Nephron progenitor cell (in vitro differentiated cells): ENCODE results near the gene HERC6.

ENCODE experiments used
- DNase-seq: peaks from one replicate; pipeline ENCODE4 v3.0.0; 2021
- H3K27ac Mint-ChIP-seq: 2 replicates; pipeline ENCODE4 v1.8.0; 2021; ENCODE audit warnings: mild to moderate bottlenecking, moderate library complexity, mixed read lengths
- H3K27me3 Mint-ChIP-seq: 2 replicates; pipeline ENCODE4 v1.8.0; 2021; ENCODE audit warnings: mild to moderate bottlenecking, low read depth, mixed read lengths; ENCODE audit not compliant: poor library complexity
- H3K36me3 Mint-ChIP-seq: 2 replicates; pipeline ENCODE4 v1.8.0; 2021; ENCODE audit warnings: low read depth, mixed read lengths
- H3K4me1 Mint-ChIP-seq: 2 replicates; pipeline ENCODE4 v1.8.0; 2021; ENCODE audit warnings: mixed read lengths
- H3K4me3 Mint-ChIP-seq: 2 replicates; pipeline ENCODE4 v1.8.0; 2021; ENCODE audit warnings: mild to moderate bottlenecking, moderate library complexity, mixed read lengths
- H3K9me3 Mint-ChIP-seq: 2 replicates; pipeline ENCODE4 v1.8.0; 2021; ENCODE audit warnings: mild to moderate bottlenecking, moderate library complexity, mixed read lengths
- CTCF ChIP-seq: fragments of 200-600 bp; sonication (generic); IDR thresholded peaks from 2 replicates; pipeline ENCODE4 v1.5.0; 2021; ENCODE audit warnings: antibody characterized with exemption

The HERC6 gene

DNA sequence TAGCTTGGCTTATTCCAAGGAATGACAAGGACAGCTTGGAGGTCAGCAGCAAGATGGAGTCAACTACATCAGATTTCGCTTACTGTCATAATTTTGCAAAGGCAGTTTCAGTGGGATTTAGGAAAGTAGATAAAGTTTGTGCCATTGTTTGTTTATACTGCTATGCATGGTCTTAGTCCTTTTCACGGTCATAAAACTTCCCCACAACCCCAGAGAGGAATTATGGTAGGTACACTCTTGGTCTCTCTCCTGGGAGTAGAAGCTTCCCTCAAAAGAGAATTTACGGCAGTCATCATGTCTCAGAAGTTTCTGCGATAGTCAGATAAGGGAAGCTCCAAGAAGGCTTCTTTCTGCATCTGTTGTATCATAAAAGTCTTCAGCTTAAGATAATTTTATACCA lies 27.9 kb upstream of the HERC6 start:
- H3K36me3 Mint-ChIP-seq: peaks cover 15% of the 10 kb centered on the region
- no peaks in the 10 kb centered on the region for H3K4me1 Mint-ChIP-seq
- no peaks in the 10 kb centered on the region for H3K27me3 Mint-ChIP-seq
- H3K4me3 Mint-ChIP-seq: no peak overlapping the region
- no peak for TF ChIP-seq CTCF
- peaks cover 46% of the 10 kb centered on the region for H3K9me3 Mint-ChIP-seq
- no peak for DNase-seq
- H3K27ac Mint-ChIP-seq: no peak overlapping the region

DNA sequence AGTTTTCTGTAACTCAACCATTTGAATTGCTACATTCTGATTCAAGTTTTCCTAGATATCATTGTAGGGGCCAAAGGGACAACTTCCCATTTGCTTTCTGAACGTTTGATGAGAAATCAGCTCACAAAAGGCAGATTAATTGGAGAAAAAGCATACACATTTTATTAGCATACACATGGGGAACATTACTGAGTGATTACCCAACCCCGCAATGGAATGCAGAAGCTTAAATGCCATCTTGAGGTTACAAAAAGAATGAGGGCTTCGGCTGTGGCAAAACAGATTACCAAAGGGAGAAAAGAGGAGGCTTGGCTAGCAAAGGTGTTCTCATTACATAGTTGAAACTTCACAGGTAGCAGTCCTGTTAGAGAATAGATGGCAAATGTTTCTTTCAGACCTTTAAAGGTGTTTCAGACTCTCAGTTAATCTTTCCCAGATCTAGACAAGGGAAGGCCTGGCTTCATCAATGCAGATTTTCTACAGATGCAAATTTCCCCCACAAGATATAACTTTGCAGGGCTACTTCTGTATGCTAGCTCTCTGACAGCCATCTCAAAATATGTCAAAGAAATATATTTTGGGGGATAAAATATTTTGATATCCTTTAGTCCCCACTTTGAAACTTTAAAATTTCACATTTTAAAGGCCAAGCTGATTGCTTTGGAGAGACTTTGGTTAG lies 26.5 kb upstream of the HERC6 start:
- Mint-ChIP-seq H3K4me1 (no peaks in the 10 kb centered on the region), H3K9me3 (peaks cover 52% of the 10 kb centered on the region), H3K36me3 (peaks cover 15% of the 10 kb centered on the region), H3K27me3 (no peaks in the 10 kb centered on the region), H3K27ac (no peak overlapping the region), H3K4me3 (no peak overlapping the region)
- DNase-seq: no peak
- no peak for TF ChIP-seq CTCF

- H3K4me3 Mint-ChIP-seq: no peak overlapping the region
- H3K27me3 Mint-ChIP-seq: no peaks in the 10 kb centered on the region
- DNase-seq: no peak
- H3K36me3 Mint-ChIP-seq: peaks cover 15% of the 10 kb centered on the region
- TF ChIP-seq CTCF: no peak
- peaks cover 61% of the 10 kb centered on the region for H3K9me3 Mint-ChIP-seq
- H3K27ac Mint-ChIP-seq: no peak overlapping the region
- H3K4me1 Mint-ChIP-seq: no peaks in the 10 kb centered on the region
Observed at GRCh38 chr4:88353324-88353723, 25.3 kb upstream of the HERC6 start.

GRCh38 chr4:88356771-88357170 lies 21.9 kb upstream of the HERC6 start:
- no peak for DNase-seq
- H3K27ac Mint-ChIP-seq: no peak overlapping the region
- no peak for TF ChIP-seq CTCF
- H3K27me3 Mint-ChIP-seq: peaks cover 3% of the 10 kb centered on the region
- H3K4me3 Mint-ChIP-seq: no peak overlapping the region
- peaks cover 78% of the 10 kb centered on the region for H3K9me3 Mint-ChIP-seq
- peaks cover 20% of the 10 kb centered on the region for H3K36me3 Mint-ChIP-seq
- no peaks in the 10 kb centered on the region for H3K4me1 Mint-ChIP-seq

DNA sequence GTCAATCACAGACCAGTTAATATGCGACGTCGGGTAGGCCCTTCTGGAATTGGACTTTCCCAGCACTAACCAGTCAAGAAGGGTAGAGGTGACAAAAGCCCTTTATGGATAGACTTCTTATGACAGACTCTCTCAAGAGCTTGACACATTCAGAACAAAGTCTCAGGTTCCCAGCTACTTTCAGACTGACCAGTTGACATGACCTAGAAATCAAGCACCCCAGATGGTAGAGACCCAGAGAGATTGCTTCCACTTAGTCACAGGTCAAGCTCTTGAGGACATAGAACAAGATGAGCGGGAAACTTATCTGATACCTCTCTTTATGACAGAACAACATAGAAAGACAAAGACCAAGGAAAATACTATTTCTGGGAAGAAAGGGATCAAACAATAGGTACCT lies 21.4 kb upstream of the HERC6 start:
- Mint-ChIP-seq H3K4me1 (no peaks in the 10 kb centered on the region), H3K27me3 (peaks cover 3% of the 10 kb centered on the region), H3K27ac (no peak overlapping the region), H3K9me3 (peaks cover 78% of the 10 kb centered on the region), H3K4me3 (no peak overlapping the region), H3K36me3 (peaks cover 16% of the 10 kb centered on the region)
- TF ChIP-seq CTCF: no peak
- no peak for DNase-seq

- DNase-seq: no peak
- Mint-ChIP-seq H3K36me3 (peaks cover 10% of the 10 kb centered on the region), H3K27me3 (peaks cover 5% of the 10 kb centered on the region), H3K27ac (no peak overlapping the region), H3K4me3 (no peak overlapping the region), H3K9me3 (peaks cover 80% of the 10 kb centered on the region), H3K4me1 (no peaks in the 10 kb centered on the region)
- no peak for TF ChIP-seq CTCF
Observed at GRCh38 chr4:88359558-88359957, 19.1 kb upstream of the HERC6 start.
